ENCODE data around the gene DPM3. TPM values are rescaled to one million over a fixed set of nuclear protein-coding genes. Genes with fewer than 3 reads are reported as not detected.

DPM3 gene
- total and polyA plus RNA-seq, 9 of the 15 experiments (the other 6 are each of a cell fraction or from before 2014, with no cell fraction given): 3.7 to 120 (median 36.4) TPM

DNA sequence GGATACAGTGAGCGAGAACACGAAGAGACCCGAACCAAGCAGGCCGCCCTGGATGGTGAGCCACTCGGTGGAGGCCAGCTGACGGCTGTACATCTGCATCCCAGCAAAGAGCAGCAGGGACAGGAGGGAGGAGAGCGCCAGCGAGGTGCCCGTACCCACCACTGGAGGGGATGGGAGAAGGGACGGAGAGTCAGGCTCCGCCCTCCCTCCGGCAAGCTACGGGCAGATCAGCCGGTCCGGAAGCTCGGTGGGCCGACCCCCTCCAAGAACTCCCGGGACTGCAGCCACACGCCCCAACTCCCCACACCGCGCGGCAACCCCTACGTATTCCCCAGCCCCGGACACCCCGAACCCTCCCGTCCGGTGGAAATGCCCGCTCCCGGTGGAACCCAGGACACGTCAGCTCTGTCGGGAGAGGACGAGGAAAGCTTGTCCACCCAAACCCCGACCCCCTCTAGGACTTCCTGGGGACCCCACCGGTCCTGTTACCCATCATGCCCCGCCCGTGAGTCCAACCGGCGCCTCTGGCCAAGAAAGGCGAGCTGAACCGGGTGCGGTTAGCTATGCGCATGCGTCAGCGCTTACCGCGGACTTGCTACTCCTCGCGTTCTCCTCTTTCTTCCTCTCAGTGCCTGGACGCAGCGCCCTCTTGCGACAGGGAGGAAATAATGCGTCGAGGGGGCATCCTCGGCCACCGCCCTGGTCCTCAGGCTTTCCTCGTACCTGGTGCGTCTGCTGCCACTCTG is 32.6 kb upstream of the DPM3 start, which contains the start of gene KRTCAP2 (continued):
- TF ChIP-seq ATF3 (IDR thresholded peaks at IDR 0.05) (no peak; the same call in 1 of the 2 replicates), ATF3 (CRISPR knock-in tag; conservative IDR thresholded peaks at IDR 0.05) (0 out of 2 replicates have a peak, but pooled peaks have one; percentile 17), PHF20 (IDR thresholded peaks at IDR 0.05; ENCODE audit: partially characterized antibody) (peak; percentile 55), SMAD3 (CRISPR knock-in tag; conservative IDR thresholded peaks at IDR 0.05) (no peak; the same call in 1 of the 2 replicates), PHF21A (IDR thresholded peaks at IDR 0.05; ENCODE audit: borderline replicate concordance, low read depth) (no peak), ZNF830 (CRISPR knock-in tag; IDR thresholded peaks at IDR 0.05) (peak; percentile 73; the same call in 1 of the 2 replicates), GATAD2B (IDR thresholded peaks at IDR 0.05; ENCODE audit: borderline replicate concordance) (no peak), KHSRP (IDR thresholded peaks at IDR 0.05) (no peak), IFI16 (CRISPR knock-in tag; IDR thresholded peaks at IDR 0.05) (no peak), TFAM (CRISPR knock-in tag; conservative IDR thresholded peaks at IDR 0.05) (no peak), NONO (IDR thresholded peaks at IDR 0.05; ENCODE audit: low read depth in 2 of 2, low read length in 1 of 2) (peak in 1 of 2 experiments; percentile 48; a peak in 1 of 4 replicates), CBFA2T2 (conservative IDR thresholded peaks at IDR 0.05) (no peak), TCF7 (IDR thresholded peaks at IDR 0.05; ENCODE audit: borderline replicate concordance) (no peak), PCBP1 (IDR thresholded peaks at IDR 0.05; ENCODE audit: low read depth, low read length, poor library complexity, severe bottlenecking) (peak; percentile 66), POU5F1 (IDR thresholded peaks at IDR 0.05; ENCODE audit: borderline replicate concordance, low read depth, low read length, partially characterized antibody) (peak; percentile 56), ELF4 (CRISPR knock-in tag; IDR thresholded peaks at IDR 0.05) (no peak), TCF3 (CRISPR knock-in tag; IDR thresholded peaks at IDR 0.05) (no peak), SP1 (CRISPR knock-in tag; IDR thresholded peaks at IDR 0.05) (peak; percentile 77)
- TF ChIP-seq, protein P1, sequence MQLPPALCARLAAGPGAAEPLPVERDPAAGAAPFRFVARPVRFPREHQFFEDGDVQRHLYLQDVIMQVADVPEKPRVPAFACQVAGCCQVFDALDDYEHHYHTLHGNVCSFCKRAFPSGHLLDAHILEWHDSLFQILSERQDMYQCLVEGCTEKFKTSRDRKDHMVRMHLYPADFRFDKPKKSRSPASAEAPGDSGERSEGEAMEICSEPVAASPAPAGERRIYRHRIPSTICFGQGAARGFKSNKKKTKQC (CRISPR knock-in tag; IDR thresholded peaks at IDR 0.05): peak; percentile 40; the same call in 1 of the 2 replicates
- TF ChIP-seq, protein P2, sequence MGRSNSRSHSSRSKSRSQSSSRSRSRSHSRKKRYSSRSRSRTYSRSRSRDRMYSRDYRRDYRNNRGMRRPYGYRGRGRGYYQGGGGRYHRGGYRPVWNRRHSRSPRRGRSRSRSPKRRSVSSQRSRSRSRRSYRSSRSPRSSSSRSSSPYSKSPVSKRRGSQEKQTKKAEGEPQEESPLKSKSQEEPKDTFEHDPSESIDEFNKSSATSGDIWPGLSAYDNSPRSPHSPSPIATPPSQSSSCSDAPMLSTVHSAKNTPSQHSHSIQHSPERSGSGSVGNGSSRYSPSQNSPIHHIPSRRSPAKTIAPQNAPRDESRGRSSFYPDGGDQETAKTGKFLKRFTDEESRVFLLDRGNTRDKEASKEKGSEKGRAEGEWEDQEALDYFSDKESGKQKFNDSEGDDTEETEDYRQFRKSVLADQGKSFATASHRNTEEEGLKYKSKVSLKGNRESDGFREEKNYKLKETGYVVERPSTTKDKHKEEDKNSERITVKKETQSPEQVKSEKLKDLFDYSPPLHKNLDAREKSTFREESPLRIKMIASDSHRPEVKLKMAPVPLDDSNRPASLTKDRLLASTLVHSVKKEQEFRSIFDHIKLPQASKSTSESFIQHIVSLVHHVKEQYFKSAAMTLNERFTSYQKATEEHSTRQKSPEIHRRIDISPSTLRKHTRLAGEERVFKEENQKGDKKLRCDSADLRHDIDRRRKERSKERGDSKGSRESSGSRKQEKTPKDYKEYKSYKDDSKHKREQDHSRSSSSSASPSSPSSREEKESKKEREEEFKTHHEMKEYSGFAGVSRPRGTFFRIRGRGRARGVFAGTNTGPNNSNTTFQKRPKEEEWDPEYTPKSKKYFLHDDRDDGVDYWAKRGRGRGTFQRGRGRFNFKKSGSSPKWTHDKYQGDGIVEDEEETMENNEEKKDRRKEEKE (IDR thresholded peaks at IDR 0.05; ENCODE audit: borderline replicate concordance in 1 of 2, control insufficient read depth in 1 of 2, low read depth in 2 of 2, low read length in 1 of 2): 0 out of 4 replicates have a peak, but pooled peaks of 1 of the 2 experiments have one; percentile 55

Data from K562 (cell line).